GM23248 (cell line): ENCODE measurements around the gene ZNF850. TPM values are rescaled to one million over a fixed set of nuclear protein-coding genes. Genes with fewer than 3 reads are reported as not detected.

Source experiments
- DNase-seq: peaks from one replicate; pipeline ENCODE4 v3.0.0-alpha.2; 2015
- H2AFZ ChIP-seq: fragments of 200-600 bp; sonication (generic); 2 replicates; pipeline ENCODE4 v1.6.1; 2016; ENCODE audit warnings: antibody characterized with exemption
- H3F3A ChIP-seq: fragments of 200-600 bp; sonication (generic); 2 replicates; pipeline ENCODE4 v1.6.1; 2016; ENCODE audit warnings: mild to moderate bottlenecking, antibody characterized with exemption, mixed run types; ENCODE audit not compliant: insufficient read depth
- H3K27ac ChIP-seq: fragments of 200-600 bp; sonication (generic); 2 replicates; pipeline ENCODE4 v1.5.1; 2016; ENCODE audit warnings: mild to moderate bottlenecking
- H3K27me3 ChIP-seq: fragments of 200-600 bp; sonication (generic); replicated peaks from 2 replicates; pipeline ENCODE4 v1.6.1; 2016; ENCODE audit warnings: mild to moderate bottlenecking; ENCODE audit not compliant: insufficient read depth
- H3K36me3 ChIP-seq: fragments of 200-600 bp; sonication (generic); 2 replicates; pipeline ENCODE4 v1.6.1; 2016; ENCODE audit warnings: low read depth, mild to moderate bottlenecking
- H3K4me1 ChIP-seq: fragments of 200-600 bp; sonication (generic); 2 replicates; pipeline ENCODE4 v1.6.1; 2016; ENCODE audit warnings: mild to moderate bottlenecking; ENCODE audit not compliant: insufficient read depth
- H3K4me2 ChIP-seq: fragments of 200-600 bp; sonication (generic); one replicate; pipeline ENCODE4 v1.6.1; 2016; ENCODE audit warnings: mild to moderate bottlenecking; ENCODE audit not compliant: unreplicated experiment
- H3K4me3 ChIP-seq: fragments of 200-600 bp; sonication (generic); 2 replicates; pipeline ENCODE4 v1.5.1; 2016; ENCODE audit warnings: mild to moderate bottlenecking
- H3K79me2 ChIP-seq: fragments of 200-600 bp; sonication (generic); 2 replicates; pipeline ENCODE4 v1.6.1; 2016; ENCODE audit warnings: mild to moderate bottlenecking; ENCODE audit not compliant: insufficient read depth
- H3K9ac ChIP-seq: fragments of 200-600 bp; sonication (generic); 2 replicates; pipeline ENCODE4 v1.6.1; 2016; ENCODE audit warnings: mild to moderate bottlenecking
- H3K9me2 ChIP-seq: fragments of 200-600 bp; sonication (generic); 2 replicates; pipeline ENCODE4 v1.6.1; 2016; ENCODE audit warnings: mixed run types, mild to moderate bottlenecking, moderate library complexity; ENCODE audit not compliant: insufficient read depth
- H3K9me3 ChIP-seq: fragments of 200-600 bp; sonication (generic); one replicate; pipeline ENCODE4 v1.6.1; 2017; ENCODE audit warnings: low read depth
- H4K20me1 ChIP-seq: fragments of 200-600 bp; sonication (generic); 2 replicates; pipeline ENCODE4 v1.6.0; 2016; ENCODE audit not compliant: insufficient read depth
- EZH2 ChIP-seq: fragments of 200-600 bp; sonication (generic); IDR thresholded peaks from 2 replicates; pipeline ENCODE4 v1.6.1; 2018; ENCODE audit warnings: antibody characterized with exemption, mild to moderate bottlenecking; ENCODE audit not compliant: insufficient read depth, poor library complexity, severe bottlenecking
- EZH2phosphoT487 ChIP-seq: fragments of 200-600 bp; sonication (generic); IDR thresholded peaks from 2 replicates; pipeline ENCODE4 v1.6.1; 2018; ENCODE audit warnings: antibody characterized with exemption, moderate library complexity, mild to moderate bottlenecking, low read depth; ENCODE audit not compliant: insufficient read depth
- WGBS, 2 experiments: methylation state at CpG; one replicate each; pipeline ENCODE4 v1.1.6; 2015 to 2017; ENCODE audit warnings: low lambda C conversion rate in 2 of 2, low coverage in 1 of 2; ENCODE audit errors: missing lambda C conversion rate in 2 of 2; 5-methylcytosine and 5-hydroxymethylcytosine counted together
- in situ Hi-C: fragments of 300-500 bp; cut with MboI; formaldehyde crosslinking; loops from 2 replicates; pipeline ENCODE4 v1.15.0; 2020
- polyA plus RNA-seq: library from polyadenylated mRNA; unstranded; fragments of >200 nt; fragmentation: Nextera tagmentation; extraction: Ambion mirVana; gene quantifications from 2 replicates; pipeline ENCODE4 v1.2.1, GENCODE V29; 2016
- total RNA-seq: library from RNA; depleted of rRNA; stranded (reverse); fragments of >200 nt; shearing (Covaris generic); gene quantifications from 2 replicates; pipeline ENCODE4 v1.2.3, GENCODE V29; 2014

ZNF850 gene
- total and polyA plus RNA-seq, 2 experiments from 2014 or later: 0.75 to 1.2 TPM

GRCh38 chr19:36687214-36688056 lies 85.2 kb downstream of the ZNF850 start, which contains the start of gene ZNF567:
ZNF567 (plus strand) TSS chr19:36687612; CDS start chr19:36694868, 7,256 bp downstream.
- peak within 1 kb of the TSS; percentile 84 for H3K9ac ChIP-seq
- peaks cover 29% of the 10 kb centered on the region for H3K36me3 ChIP-seq
- peak within 1 kb of the TSS; percentile 93 for H3K4me2 ChIP-seq
- peak within 1 kb of the TSS; percentile 100 for H2AFZ ChIP-seq
- H4K20me1 ChIP-seq: no peaks in the 10 kb centered on the region
- WGBS, 2 experiments: 1 to 2% methylated on average over 68 to 69 of the region's 69 CpGs
- H3K9me3 ChIP-seq: no peaks in the 10 kb centered on the region
- DNase-seq: peak; percentile 99
- TF ChIP-seq EZH2phosphoT487: no peak
- TF ChIP-seq EZH2: no peak
- peak within 1 kb of the TSS; percentile 99 for H3K4me3 ChIP-seq
- peaks cover 6% of the 10 kb centered on the region for H3K4me1 ChIP-seq
- H3F3A ChIP-seq: no peaks in the 10 kb centered on the region
- peak within 1 kb of the TSS; percentile 26; the same call in 1 of the 2 replicates for H3K27ac ChIP-seq
- peaks cover 83% of the 10 kb centered on the region for H3K79me2 ChIP-seq
- no peaks in the 10 kb centered on the region for H3K9me2 ChIP-seq
- no peaks in the 10 kb centered on the region for H3K27me3 ChIP-seq
- in situ Hi-C loops: no loop called here

- peaks cover 6% of the 10 kb centered on the region for H3K4me1 ChIP-seq
- WGBS, 2 experiments: 24 to 27% methylated on average over 18 to 20 of the region's 20 CpGs
- H3K9ac ChIP-seq: peak overlapping the region; percentile 84
- peak overlapping the region; percentile 99 for H3K4me3 ChIP-seq
- peaks cover 79% of the 10 kb centered on the region for H3K79me2 ChIP-seq
- H2AFZ ChIP-seq: peak overlapping the region; percentile 100
- peaks cover 21% of the 10 kb centered on the region for H3K36me3 ChIP-seq
- H3K27ac ChIP-seq: peak overlapping the region; percentile 26; the same call in 1 of the 2 replicates
- no peaks in the 10 kb centered on the region for H3K9me2 ChIP-seq
- H3F3A ChIP-seq: no peaks in the 10 kb centered on the region
- H3K4me2 ChIP-seq: peak overlapping the region; percentile 93
- TF ChIP-seq EZH2phosphoT487: no peak
- no peak for TF ChIP-seq EZH2
- peak; percentile 32 for DNase-seq
- H3K27me3 ChIP-seq: no peaks in the 10 kb centered on the region
- in situ Hi-C loops: no loop called here
- H3K9me3 ChIP-seq: no peaks in the 10 kb centered on the region
- no peaks in the 10 kb centered on the region for H4K20me1 ChIP-seq
These were observed 86.0 kb downstream of the ZNF850 start for GRCh38 chr19:36686365-36687213.

- Histone ChIP-seq H3K9ac (peak overlapping the region; percentile 84; the same call in 1 of the 2 replicates), H3K79me2 (peaks cover 72% of the 10 kb centered on the region), H3F3A (no peaks in the 10 kb centered on the region), H4K20me1 (no peaks in the 10 kb centered on the region), H3K4me3 (peak overlapping the region; percentile 99; the same call in 1 of the 2 replicates), H3K9me2 (no peaks in the 10 kb centered on the region), H3K27ac (no peak overlapping the region), H3K4me1 (peaks cover 6% of the 10 kb centered on the region), H3K27me3 (no peaks in the 10 kb centered on the region), H3K4me2 (peak overlapping the region; percentile 93), H3K9me3 (no peaks in the 10 kb centered on the region), H2AFZ (peak overlapping the region; percentile 100), H3K36me3 (peaks cover 14% of the 10 kb centered on the region)
- DNase-seq: no peak
- in situ Hi-C loops: no loop called here
- 67 to 76% methylated on average over 2 of the region's 2 CpGs for WGBS, 2 experiments
- TF ChIP-seq EZH2phosphoT487 (no peak), EZH2 (no peak)
These were observed 86.8 kb downstream of the ZNF850 start for GRCh38 chr19:36685835-36686234.

GRCh38 chr19:36679455-36679854 lies 93.2 kb downstream of the ZNF850 start:
- no peaks in the 10 kb centered on the region for H3F3A ChIP-seq
- H3K27ac ChIP-seq: no peak overlapping the region
- H2AFZ ChIP-seq: no peak overlapping the region
- H3K9me3 ChIP-seq: no peaks in the 10 kb centered on the region
- DNase-seq: no peak
- H3K36me3 ChIP-seq: peaks cover 7% of the 10 kb centered on the region; the same call in 1 of the 2 replicates
- H3K79me2 ChIP-seq: peaks cover 20% of the 10 kb centered on the region
- H3K4me1 ChIP-seq: no peaks in the 10 kb centered on the region
- in situ Hi-C loops: no loop called here
- no peaks in the 10 kb centered on the region for H3K27me3 ChIP-seq
- H4K20me1 ChIP-seq: no peaks in the 10 kb centered on the region
- no peak overlapping the region for H3K9ac ChIP-seq
- no peak for TF ChIP-seq EZH2phosphoT487
- TF ChIP-seq EZH2: no peak
- H3K4me2 ChIP-seq: no peak overlapping the region
- H3K9me2 ChIP-seq: no peaks in the 10 kb centered on the region
- no peak overlapping the region for H3K4me3 ChIP-seq
